GM12873 (cell line): ENCODE measurements around the gene ANKS1B.

Experiments
- TF ChIP-seq, protein P1 (sequence below): IDR thresholded peaks from 2 replicates; pipeline ENCODE4 v1.5.1; 2012; ENCODE audit warnings: low read depth, mild to moderate bottlenecking, moderate library complexity, low read length, control low read depth; ENCODE audit not compliant: insufficient read depth; ENCODE audit errors: missing control alignments

The ANKS1B gene

DNA sequence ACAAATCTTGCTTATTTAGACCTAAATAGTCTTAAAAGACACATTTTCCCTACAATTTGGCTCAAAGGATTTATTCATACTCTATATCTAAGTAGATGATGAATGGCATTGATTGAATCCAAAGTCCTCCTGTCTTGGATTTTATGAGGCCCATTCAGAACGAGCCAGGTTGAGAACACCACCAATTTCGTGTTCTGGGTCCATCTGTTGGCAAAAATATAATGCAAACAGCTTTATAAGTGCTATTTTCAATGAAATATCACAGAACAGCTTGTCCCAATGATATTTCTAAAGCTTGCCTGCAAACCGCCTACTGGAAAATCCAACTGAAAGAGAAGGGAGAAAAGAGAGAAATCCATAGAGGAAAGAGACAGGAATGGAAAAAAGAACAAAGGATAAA is 542.0 kb downstream of the ANKS1B start:
- TF ChIP-seq, protein P1, sequence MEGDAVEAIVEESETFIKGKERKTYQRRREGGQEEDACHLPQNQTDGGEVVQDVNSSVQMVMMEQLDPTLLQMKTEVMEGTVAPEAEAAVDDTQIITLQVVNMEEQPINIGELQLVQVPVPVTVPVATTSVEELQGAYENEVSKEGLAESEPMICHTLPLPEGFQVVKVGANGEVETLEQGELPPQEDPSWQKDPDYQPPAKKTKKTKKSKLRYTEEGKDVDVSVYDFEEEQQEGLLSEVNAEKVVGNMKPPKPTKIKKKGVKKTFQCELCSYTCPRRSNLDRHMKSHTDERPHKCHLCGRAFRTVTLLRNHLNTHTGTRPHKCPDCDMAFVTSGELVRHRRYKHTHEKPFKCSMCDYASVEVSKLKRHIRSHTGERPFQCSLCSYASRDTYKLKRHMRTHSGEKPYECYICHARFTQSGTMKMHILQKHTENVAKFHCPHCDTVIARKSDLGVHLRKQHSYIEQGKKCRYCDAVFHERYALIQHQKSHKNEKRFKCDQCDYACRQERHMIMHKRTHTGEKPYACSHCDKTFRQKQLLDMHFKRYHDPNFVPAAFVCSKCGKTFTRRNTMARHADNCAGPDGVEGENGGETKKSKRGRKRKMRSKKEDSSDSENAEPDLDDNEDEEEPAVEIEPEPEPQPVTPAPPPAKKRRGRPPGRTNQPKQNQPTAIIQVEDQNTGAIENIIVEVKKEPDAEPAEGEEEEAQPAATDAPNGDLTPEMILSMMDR, result no peak

DNA sequence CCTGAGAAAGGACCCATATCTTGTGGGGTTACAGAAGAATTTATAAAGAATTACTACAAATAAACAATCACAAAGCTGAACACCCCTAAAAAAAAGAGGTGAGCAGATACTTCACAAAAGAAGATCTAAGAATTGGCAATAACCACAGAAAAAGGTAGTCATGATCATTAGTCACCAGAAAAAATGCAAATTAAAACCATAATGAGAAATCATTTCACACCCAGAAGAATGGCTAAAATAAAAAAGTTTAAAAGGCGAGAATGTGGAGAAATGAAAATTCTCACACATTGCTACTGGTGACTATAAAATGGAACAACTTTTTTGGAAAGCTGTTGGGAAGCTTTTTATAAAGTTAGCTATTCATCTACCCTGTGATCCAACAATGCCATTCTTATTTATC is 545.3 kb downstream of the ANKS1B start:
- TF ChIP-seq, protein P1, result no peak

DNA sequence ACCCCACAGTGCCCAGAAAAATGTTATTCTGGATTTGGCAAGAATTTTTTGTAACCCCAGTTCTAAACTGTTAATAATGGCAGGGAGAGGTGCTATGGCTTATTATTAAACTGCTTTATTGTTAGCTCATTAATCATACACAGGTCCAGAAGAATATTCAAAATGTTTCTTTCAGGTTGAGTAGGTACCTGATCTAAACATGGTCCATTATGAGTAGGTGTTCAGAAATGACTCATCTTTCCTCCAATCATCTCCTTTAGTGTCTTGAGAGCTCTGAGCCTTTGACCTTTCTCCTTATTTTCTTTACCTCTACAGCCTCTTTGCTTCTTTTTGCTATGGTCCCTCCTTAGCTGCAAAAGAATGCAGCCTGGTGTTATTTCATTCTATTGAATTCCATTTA is 548.2 kb downstream of the ANKS1B start:
- TF ChIP-seq, protein P1, result no peak

DNA sequence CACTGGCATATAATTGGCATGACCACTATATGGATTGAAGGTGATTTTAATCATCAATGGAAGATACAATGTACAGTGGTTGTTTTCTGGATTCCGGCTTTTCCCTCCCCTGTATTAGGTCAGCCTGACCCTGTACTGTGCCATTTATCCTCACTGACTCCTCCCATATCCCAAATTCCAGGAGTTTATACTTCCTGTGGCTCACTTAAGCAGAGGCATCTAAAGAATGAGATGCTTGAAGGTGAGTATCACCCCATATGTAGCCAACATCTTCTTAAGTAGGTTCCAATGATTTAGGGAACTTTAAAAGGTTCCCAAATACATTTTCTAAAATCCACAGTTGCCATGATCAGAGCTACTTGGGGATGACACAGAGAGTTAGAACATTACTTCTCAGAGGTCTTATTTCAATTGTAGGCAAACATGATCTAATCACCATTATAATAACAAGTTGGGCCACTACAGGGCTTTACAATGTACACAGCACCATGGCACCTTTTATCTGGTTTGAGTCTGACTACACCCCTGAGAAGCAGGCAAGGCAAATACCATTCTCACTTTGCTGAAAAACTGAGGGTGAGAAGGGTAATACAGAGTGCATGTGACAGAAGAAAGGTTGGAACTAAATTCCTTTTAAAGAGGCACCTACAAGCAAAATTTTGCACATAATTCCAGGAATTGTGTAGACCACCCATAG is 549.5 kb downstream of the ANKS1B start:
- TF ChIP-seq, protein P1, result no peak

DNA sequence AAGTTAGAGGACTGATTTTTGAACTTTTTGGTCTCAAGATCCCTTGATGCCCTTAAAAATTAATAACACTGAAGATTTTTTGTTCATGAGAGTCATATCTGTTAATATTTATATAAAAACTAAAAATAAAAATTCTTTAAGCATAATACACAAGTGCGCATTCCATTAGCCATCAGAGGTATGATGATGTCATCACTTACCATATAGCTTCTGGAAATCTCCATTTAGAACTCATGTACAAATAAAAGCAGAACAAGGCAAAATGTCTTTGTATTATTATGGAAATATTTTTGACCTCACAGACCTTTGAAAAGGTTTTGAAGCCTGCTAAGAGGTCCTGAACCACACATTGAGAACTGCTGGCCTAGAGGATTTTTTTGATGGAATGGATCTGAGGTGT is 551.6 kb downstream of the ANKS1B start:
- TF ChIP-seq, protein P1, result no peak

DNA sequence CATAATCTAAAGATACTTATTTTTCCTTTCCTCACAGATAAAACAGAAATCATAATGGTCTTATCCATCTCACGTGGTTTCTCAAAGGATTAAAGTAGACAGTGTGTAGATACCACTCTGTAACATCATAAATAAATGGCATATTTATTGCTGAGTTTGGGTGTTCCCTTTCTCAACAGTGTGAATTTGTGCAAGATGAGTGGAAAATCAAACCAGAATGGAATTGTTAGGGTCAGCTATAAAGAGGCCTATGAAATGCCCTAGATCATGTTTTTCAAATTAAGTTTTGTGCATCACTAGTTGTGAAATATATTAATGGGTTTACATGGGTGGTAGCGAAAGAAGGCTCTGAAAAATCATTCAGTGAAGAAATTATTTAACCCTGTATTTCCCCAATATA is 553.5 kb downstream of the ANKS1B start:
- TF ChIP-seq, protein P1, result no peak

DNA sequence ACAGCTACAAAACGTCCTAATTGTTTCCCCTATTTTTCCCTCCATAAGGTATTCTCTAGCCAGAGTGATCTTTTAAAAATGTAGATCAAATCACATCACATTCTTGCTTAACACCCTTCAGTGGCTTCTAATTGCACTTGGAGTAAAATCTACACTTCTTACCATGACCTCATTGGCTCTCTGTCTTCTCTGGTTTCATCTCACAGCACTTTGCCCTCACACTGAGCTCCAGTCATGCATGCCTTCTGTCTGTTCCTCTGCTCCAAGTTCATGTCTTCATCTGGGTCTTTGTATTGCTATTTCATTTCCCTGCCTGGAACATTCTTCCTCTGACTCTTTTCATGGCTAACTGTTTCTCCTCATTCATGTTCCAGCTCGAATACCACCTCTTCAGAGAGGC is 557.6 kb downstream of the ANKS1B start:
- TF ChIP-seq, protein P1, result no peak
